WTC11 (cell line): ENCODE data around the gene TLE6. TPM values are rescaled to one million over a fixed set of nuclear protein-coding genes. Genes with fewer than 3 reads are reported as not detected.

Experiments used
- ATAC-seq: fragments of 200-7000 bp; cut with Tn5 transposase; 2 replicates; pipeline ENCODE4 v1.10.0; 2021; ENCODE audit warnings: mild to moderate bottlenecking, moderate library complexity
- CTCF ChIA-PET: fragments of 300-600 bp; sonication (Branson Sonifier 250); formaldehyde crosslinking; loops from one replicate; lab custom pipeline; 2021; ENCODE audit warnings: antibody characterized with exemption; lab: Charles Lee
- POLR2A ChIA-PET: fragments of 350-600 bp; sonication (Branson Sonifier 250); formaldehyde crosslinking; loops from one replicate; lab custom pipeline; 2021; ENCODE audit warnings: antibody characterized with exemption; lab: Charles Lee
- DNase-seq: peaks from one replicate; pipeline ENCODE4 v3.0.0; 2021; ENCODE audit warnings: low spot score
- H3K27ac Mint-ChIP-seq: 2 replicates; pipeline ENCODE4 v1.8.0; 2021; ENCODE audit warnings: mixed read lengths
- H3K27me3 Mint-ChIP-seq: 2 replicates; pipeline ENCODE4 v1.8.0; 2021; ENCODE audit warnings: low read depth, mild to moderate bottlenecking, moderate library complexity, mixed read lengths
- H3K36me3 Mint-ChIP-seq: 2 replicates; pipeline ENCODE4 v1.8.0; 2021; ENCODE audit warnings: mixed read lengths
- H3K4me1 Mint-ChIP-seq: 2 replicates; pipeline ENCODE4 v1.8.0; 2022; ENCODE audit warnings: mixed read lengths
- H3K4me3 Mint-ChIP-seq: 2 replicates; pipeline ENCODE4 v1.8.0; 2021; ENCODE audit warnings: mild to moderate bottlenecking, moderate library complexity, mixed read lengths
- H3K9me3 Mint-ChIP-seq: 2 replicates; pipeline ENCODE4 v1.8.0; 2021; ENCODE audit warnings: mixed read lengths
- ESRRA ChIP-seq: sonication (generic); formaldehyde crosslinking; IDR thresholded peaks from 2 replicates; pipeline ENCODE4 v1.8.1; 2022; ENCODE audit warnings: mild to moderate bottlenecking, missing genetic modification reagents, borderline replicate concordance
- NR2C2 ChIP-seq: sonication (generic); formaldehyde crosslinking; IDR thresholded peaks from 2 replicates; pipeline ENCODE4 v1.8.0; 2022; ENCODE audit warnings: mild to moderate bottlenecking, missing genetic modification reagents
- NR3C1 ChIP-seq: sonication (generic); formaldehyde crosslinking; conservative IDR thresholded peaks from 2 replicates; pipeline ENCODE4 v1.8.1; 2023; ENCODE audit warnings: low read depth, mild to moderate bottlenecking, missing genetic modification reagents
- SMAD3 ChIP-seq: sonication (generic); formaldehyde crosslinking; IDR thresholded peaks from 2 replicates; pipeline ENCODE4 v1.8.0; 2022; ENCODE audit warnings: missing genetic modification reagents, mild to moderate bottlenecking, borderline replicate concordance
- ZBTB21 ChIP-seq: sonication (generic); formaldehyde crosslinking; IDR thresholded peaks from 2 replicates; pipeline ENCODE4 v1.8.1; 2023; ENCODE audit warnings: mild to moderate bottlenecking, missing genetic modification reagents, borderline replicate concordance
- ZNF219 ChIP-seq: sonication (generic); formaldehyde crosslinking; IDR thresholded peaks from 2 replicates; pipeline ENCODE4 v1.8.0; 2023; ENCODE audit warnings: missing genetic modification reagents, mild to moderate bottlenecking, borderline replicate concordance
- total RNA-seq: library from RNA; stranded (reverse); gene quantifications from 3 replicates; pipeline ENCODE4 v1.2.3, GENCODE V29; 2021
- TF ChIP-seq, protein P1 (sequence below): sonication (generic); formaldehyde crosslinking; IDR thresholded peaks from 2 replicates; pipeline ENCODE4 v1.8.1; 2023; ENCODE audit warnings: mild to moderate bottlenecking, missing genetic modification reagents, moderate library complexity
- TF ChIP-seq, protein P2 (sequence below): sonication (generic); formaldehyde crosslinking; IDR thresholded peaks from 2 replicates; pipeline ENCODE4 v1.8.0; 2023; ENCODE audit warnings: missing genetic modification reagents
- TF ChIP-seq, protein P3 (sequence below): sonication (generic); formaldehyde crosslinking; IDR thresholded peaks from 2 replicates; pipeline ENCODE4 v1.8.1; 2023; ENCODE audit warnings: mild to moderate bottlenecking, moderate library complexity, missing genetic modification reagents
- TF ChIP-seq, protein P4 (sequence below): sonication (generic); formaldehyde crosslinking; IDR thresholded peaks from 2 replicates; pipeline ENCODE4 v1.8.1; 2022; ENCODE audit warnings: low read depth, missing genetic modification reagents, borderline replicate concordance
- TF ChIP-seq, protein P5 (sequence below): fragments of 250-450 bp; sonication (Bioruptor Pico); IDR thresholded peaks from 2 replicates; pipeline ENCODE4 v1.9.0; 2021; ENCODE audit warnings: mild to moderate bottlenecking, borderline replicate concordance
- TF ChIP-seq, protein P6 (sequence below): sonication (generic); formaldehyde crosslinking; IDR thresholded peaks from 2 replicates; pipeline ENCODE4 v1.8.0; 2022; ENCODE audit warnings: mild to moderate bottlenecking, missing genetic modification reagents

TLE6 gene
- total RNA-seq, 1 experiment from 2014 or later: 3.1 TPM

DNA sequence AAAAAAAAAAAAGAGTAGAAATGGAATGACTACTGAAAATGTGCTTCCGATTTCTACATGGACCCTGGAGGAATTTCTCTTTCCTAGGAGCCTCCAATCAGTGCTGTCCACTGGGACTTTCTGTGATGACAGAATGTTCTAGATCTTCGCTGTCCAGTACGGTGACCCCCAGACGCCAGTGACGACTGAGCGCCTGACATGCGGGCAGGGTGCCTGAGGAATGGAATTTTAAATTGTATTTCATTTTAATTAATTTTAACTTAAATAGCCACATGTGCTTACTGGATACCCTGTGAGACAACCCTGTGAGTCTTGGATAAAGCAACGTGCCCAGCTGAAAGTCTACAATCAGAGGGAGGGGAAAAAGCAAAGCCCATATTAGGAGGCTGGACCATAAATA, 4.1 kb upstream of the TLE6 start (continued):
- TF ChIP-seq, protein P1, sequence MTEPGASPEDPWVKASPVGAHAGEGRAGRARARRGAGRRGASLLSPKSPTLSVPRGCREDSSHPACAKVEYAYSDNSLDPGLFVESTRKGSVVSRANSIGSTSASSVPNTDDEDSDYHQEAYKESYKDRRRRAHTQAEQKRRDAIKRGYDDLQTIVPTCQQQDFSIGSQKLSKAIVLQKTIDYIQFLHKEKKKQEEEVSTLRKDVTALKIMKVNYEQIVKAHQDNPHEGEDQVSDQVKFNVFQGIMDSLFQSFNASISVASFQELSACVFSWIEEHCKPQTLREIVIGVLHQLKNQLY (CRISPR knock-in tag): no peak
- TF ChIP-seq, protein P2, sequence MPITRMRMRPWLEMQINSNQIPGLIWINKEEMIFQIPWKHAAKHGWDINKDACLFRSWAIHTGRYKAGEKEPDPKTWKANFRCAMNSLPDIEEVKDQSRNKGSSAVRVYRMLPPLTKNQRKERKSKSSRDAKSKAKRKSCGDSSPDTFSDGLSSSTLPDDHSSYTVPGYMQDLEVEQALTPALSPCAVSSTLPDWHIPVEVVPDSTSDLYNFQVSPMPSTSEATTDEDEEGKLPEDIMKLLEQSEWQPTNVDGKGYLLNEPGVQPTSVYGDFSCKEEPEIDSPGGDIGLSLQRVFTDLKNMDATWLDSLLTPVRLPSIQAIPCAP: no peak
- TF ChIP-seq, protein P3, sequence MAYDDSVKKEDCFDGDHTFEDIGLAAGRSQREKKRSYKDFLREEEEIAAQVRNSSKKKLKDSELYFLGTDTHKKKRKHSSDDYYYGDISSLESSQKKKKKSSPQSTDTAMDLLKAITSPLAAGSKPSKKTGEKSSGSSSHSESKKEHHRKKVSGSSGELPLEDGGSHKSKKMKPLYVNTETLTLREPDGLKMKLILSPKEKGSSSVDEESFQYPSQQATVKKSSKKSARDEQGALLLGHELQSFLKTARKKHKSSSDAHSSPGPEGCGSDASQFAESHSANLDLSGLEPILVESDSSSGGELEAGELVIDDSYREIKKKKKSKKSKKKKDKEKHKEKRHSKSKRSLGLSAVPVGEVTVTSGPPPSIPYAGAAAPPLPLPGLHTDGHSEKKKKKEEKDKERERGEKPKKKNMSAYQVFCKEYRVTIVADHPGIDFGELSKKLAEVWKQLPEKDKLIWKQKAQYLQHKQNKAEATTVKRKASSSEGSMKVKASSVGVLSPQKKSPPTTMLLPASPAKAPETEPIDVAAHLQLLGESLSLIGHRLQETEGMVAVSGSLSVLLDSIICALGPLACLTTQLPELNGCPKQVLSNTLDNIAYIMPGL (CRISPR knock-in tag): no peak
- TF ChIP-seq ZBTB21 (CRISPR knock-in tag): no peak
- TF ChIP-seq, protein P4, sequence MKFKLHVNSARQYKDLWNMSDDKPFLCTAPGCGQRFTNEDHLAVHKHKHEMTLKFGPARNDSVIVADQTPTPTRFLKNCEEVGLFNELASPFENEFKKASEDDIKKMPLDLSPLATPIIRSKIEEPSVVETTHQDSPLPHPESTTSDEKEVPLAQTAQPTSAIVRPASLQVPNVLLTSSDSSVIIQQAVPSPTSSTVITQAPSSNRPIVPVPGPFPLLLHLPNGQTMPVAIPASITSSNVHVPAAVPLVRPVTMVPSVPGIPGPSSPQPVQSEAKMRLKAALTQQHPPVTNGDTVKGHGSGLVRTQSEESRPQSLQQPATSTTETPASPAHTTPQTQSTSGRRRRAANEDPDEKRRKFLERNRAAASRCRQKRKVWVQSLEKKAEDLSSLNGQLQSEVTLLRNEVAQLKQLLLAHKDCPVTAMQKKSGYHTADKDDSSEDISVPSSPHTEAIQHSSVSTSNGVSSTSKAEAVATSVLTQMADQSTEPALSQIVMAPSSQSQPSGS (CRISPR knock-in tag): no peak
- TF ChIP-seq, all 79 proteins: peak for 0

DNA sequence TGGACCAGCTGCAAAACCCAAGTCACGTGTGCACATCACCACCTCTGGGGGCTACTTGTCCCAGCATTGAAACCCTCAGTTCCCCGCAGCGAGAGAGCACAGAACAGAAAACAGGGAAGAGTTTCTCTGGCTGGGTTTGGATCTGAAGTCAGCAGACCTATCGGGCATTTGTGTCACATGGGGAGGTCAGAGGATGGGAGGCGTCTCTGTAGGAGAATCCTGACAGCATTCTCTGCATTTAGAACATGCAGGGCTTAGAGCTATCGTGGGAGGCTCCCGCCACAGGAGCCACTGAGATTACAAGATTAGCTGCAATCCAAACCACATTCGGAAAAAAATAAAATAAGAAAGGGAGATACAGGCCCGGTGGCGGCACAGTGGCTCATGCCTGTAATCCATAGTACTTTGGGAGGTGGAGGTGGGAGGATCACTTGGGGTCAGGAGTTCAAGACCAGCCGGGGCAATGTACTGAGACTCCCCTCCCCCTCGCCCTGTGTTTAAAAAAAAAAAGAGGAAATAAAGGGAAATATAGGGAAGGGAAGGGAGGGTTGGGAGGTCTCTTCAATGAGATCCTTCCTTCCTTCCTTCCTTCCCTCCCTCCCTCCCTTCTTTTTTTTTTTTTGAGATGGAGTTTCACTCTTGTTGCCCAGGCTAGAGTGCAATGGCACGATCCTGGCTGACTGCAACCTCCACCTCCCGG, 2.9 kb upstream of the TLE6 start:
- DNase-seq: no peak
- Mint-ChIP-seq H3K36me3 (no peaks in the 10 kb centered on the region), H3K4me3 (no peak overlapping the region), H3K27me3 (peaks cover 40% of the 10 kb centered on the region)
- ATAC-seq: no peak
- CTCF ChIA-PET: interaction anchor here (1.3 to 3.2 kb wide), 3 partner anchors 24 to 301 kb away, joined by 3 to 15 read pairs (median 9); no protein-coding TSS in a partner anchor
- TF ChIP-seq NR3C1 (CRISPR knock-in tag): no peak
- TF ChIP-seq, protein P5, sequence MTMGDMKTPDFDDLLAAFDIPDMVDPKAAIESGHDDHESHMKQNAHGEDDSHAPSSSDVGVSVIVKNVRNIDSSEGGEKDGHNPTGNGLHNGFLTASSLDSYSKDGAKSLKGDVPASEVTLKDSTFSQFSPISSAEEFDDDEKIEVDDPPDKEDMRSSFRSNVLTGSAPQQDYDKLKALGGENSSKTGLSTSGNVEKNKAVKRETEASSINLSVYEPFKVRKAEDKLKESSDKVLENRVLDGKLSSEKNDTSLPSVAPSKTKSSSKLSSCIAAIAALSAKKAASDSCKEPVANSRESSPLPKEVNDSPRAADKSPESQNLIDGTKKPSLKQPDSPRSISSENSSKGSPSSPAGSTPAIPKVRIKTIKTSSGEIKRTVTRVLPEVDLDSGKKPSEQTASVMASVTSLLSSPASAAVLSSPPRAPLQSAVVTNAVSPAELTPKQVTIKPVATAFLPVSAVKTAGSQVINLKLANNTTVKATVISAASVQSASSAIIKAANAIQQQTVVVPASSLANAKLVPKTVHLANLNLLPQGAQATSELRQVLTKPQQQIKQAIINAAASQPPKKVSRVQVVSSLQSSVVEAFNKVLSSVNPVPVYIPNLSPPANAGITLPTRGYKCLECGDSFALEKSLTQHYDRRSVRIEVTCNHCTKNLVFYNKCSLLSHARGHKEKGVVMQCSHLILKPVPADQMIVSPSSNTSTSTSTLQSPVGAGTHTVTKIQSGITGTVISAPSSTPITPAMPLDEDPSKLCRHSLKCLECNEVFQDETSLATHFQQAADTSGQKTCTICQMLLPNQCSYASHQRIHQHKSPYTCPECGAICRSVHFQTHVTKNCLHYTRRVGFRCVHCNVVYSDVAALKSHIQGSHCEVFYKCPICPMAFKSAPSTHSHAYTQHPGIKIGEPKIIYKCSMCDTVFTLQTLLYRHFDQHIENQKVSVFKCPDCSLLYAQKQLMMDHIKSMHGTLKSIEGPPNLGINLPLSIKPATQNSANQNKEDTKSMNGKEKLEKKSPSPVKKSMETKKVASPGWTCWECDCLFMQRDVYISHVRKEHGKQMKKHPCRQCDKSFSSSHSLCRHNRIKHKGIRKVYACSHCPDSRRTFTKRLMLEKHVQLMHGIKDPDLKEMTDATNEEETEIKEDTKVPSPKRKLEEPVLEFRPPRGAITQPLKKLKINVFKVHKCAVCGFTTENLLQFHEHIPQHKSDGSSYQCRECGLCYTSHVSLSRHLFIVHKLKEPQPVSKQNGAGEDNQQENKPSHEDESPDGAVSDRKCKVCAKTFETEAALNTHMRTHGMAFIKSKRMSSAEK: no peak
- TF ChIP-seq, protein P6, sequence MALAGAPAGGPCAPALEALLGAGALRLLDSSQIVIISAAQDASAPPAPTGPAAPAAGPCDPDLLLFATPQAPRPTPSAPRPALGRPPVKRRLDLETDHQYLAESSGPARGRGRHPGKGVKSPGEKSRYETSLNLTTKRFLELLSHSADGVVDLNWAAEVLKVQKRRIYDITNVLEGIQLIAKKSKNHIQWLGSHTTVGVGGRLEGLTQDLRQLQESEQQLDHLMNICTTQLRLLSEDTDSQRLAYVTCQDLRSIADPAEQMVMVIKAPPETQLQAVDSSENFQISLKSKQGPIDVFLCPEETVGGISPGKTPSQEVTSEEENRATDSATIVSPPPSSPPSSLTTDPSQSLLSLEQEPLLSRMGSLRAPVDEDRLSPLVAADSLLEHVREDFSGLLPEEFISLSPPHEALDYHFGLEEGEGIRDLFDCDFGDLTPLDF (CRISPR knock-in tag): no peak
- no peak for TF ChIP-seq ZNF219 (CRISPR knock-in tag)
- TF ChIP-seq SMAD3 (CRISPR knock-in tag): no peak
- TF ChIP-seq ESRRA (CRISPR knock-in tag): no peak
- TF ChIP-seq NR2C2 (CRISPR knock-in tag): no peak
- TF ChIP-seq, all 79 proteins: peak for 0
- POLR2A ChIA-PET: interaction anchor here (0.6 kb wide), 1 partner anchor 65 kb away, joined by 3 read pairs; no protein-coding TSS in a partner anchor
- H3K27ac Mint-ChIP-seq: no peak overlapping the region
- H3K9me3 Mint-ChIP-seq: no peaks in the 10 kb centered on the region
- peaks cover 19% of the 10 kb centered on the region for H3K4me1 Mint-ChIP-seq
